Peyer's patch (tissue), 4 donors: ENCODE data around the gene TMEM109. TPM values are rescaled to one million over a fixed set of nuclear protein-coding genes. Genes with fewer than 3 reads are reported as not detected.

Source experiments
- DNase-seq, 3 donors: peaks; one replicate each; pipeline ENCODE4 v3.0.0-alpha.2; 2017 to 2019
- H3K27ac ChIP-seq, 4 donors: fragments of 200-600 bp; sonication (generic); one replicate each; pipeline ENCODE4 v1.5.1; 2016 to 2019
- H3K27me3 ChIP-seq, 2 donors: fragments of 200-600 bp; sonication (generic); one replicate each; pipeline ENCODE4 v1.5.1; 2019
- H3K36me3 ChIP-seq, 3 donors: fragments of 200-600 bp; sonication (generic); one replicate each; pipeline ENCODE4 v1.5.1; 2016 to 2019
- H3K4me1 ChIP-seq, 4 donors: fragments of 200-600 bp; sonication (generic); one replicate each; pipeline ENCODE4 v1.5.1; 2016 to 2019
- H3K4me3 ChIP-seq, 4 donors: fragments of 200-600 bp; sonication (generic); 1 replicate in 3 of 4; 2 replicates in 1 of 4; pipeline ENCODE4 v1.5.1; 2016 to 2019; ENCODE audit warnings: mild to moderate bottlenecking in 1 of 4
- H3K9me3 ChIP-seq, 4 donors: fragments of 200-600 bp; sonication (generic); one replicate each; pipeline ENCODE4 v1.5.1; 2016 to 2019; ENCODE audit warnings: mild to moderate bottlenecking in 1 of 4
- CTCF ChIP-seq, 6 experiments: fragments of 450-650 bp in 4 of 6; fragments of 200-600 bp in 2 of 6; sonication (generic) in 1 of 6; IDR thresholded peaks; one replicate each; pipeline ENCODE4 v1.5.1; 2017 to 2019; ENCODE audit warnings: antibody characterized with exemption in 6 of 6, mild to moderate bottlenecking in 3 of 6, moderate library complexity in 1 of 6
- POLR2A ChIP-seq, 2 donors: fragments of 450-650 bp; IDR thresholded peaks; one replicate each; pipeline ENCODE4 v1.5.1; 2017; ENCODE audit warnings: antibody characterized with exemption in 2 of 2, mild to moderate bottlenecking in 2 of 2, moderate library complexity in 2 of 2
- total RNA-seq, 4 donors: library from RNA; depleted of rRNA; stranded (reverse); fragments of >200 nt; gene quantifications; one replicate each; pipeline ENCODE4 v1.1.0, GENCODE V29; 2016

The TMEM109 gene
- total RNA-seq, 4 donors from 2014 or later: 26.3 to 40.5 (median 36.6) TPM

GRCh38 chr11:60930394-60930793, 16.4 kb downstream of the TMEM109 start:
- no peak for TF ChIP-seq POLR2A (IDR thresholded peaks at IDR 0.05)
- TF ChIP-seq CTCF (IDR thresholded peaks at IDR 0.05): no peak
- Histone ChIP-seq H3K27me3 (no peaks in the 10 kb centered on the region), H3K9me3 (no peaks in the 10 kb centered on the region)

GRCh38 chr11:60931917-60932316, 18.0 kb downstream of the TMEM109 start:
- Histone ChIP-seq H3K27ac (peak overlapping the region in 2 of 4 donors; percentile 65 to 80), H3K27me3 (no peaks in the 10 kb centered on the region), H3K36me3 (no peaks in the 10 kb centered on the region), H3K4me1 (peaks cover 0 to 10% (median 3%) of the 10 kb centered on the region in 4 donors), H3K9me3 (no peaks in the 10 kb centered on the region), H3K4me3 (no peak overlapping the region)
- peak; percentile 42 to 96 (median 92) for DNase-seq
- TF ChIP-seq POLR2A (IDR thresholded peaks at IDR 0.05) (no peak), CTCF (IDR thresholded peaks at IDR 0.05) (no peak)

More at GRCh38 chr11:60930394-60930793, 16.4 kb downstream of the TMEM109 start:
- Histone ChIP-seq H3K27ac (no peak overlapping the region), H3K4me1 (peaks cover 0 to 10% (median 5%) of the 10 kb centered on the region in 4 donors), H3K4me3 (no peak overlapping the region), H3K36me3 (no peaks in the 10 kb centered on the region)
- peak in 2 of 3 donors; percentile 21 to 27 for DNase-seq

- Histone ChIP-seq H3K4me1 (peaks cover 0 to 10% (median 3%) of the 10 kb centered on the region in 4 donors), H3K27ac (peak overlapping the region in 1 of 4 donors; percentile 80), H3K36me3 (no peaks in the 10 kb centered on the region), H3K4me3 (no peak overlapping the region), H3K9me3 (no peaks in the 10 kb centered on the region), H3K27me3 (no peaks in the 10 kb centered on the region)
- no peak for TF ChIP-seq POLR2A (IDR thresholded peaks at IDR 0.05)
- no peak for TF ChIP-seq CTCF (IDR thresholded peaks at IDR 0.05)
- peak; percentile 16 to 72 (median 72) for DNase-seq
These were observed 18.8 kb downstream of the TMEM109 start for GRCh38 chr11:60932605-60933356.

GRCh38 chr11:60933416-60934123, 19.6 kb downstream of the TMEM109 start:
- DNase-seq: peak in 1 of 3 donors; percentile 38
- Histone ChIP-seq H3K36me3 (no peaks in the 10 kb centered on the region), H3K9me3 (no peaks in the 10 kb centered on the region), H3K4me1 (peaks cover 0 to 10% (median 3%) of the 10 kb centered on the region in 4 donors), H3K27ac (peak overlapping the region in 1 of 4 donors; percentile 80), H3K27me3 (no peaks in the 10 kb centered on the region), H3K4me3 (no peak overlapping the region)
- TF ChIP-seq CTCF (IDR thresholded peaks at IDR 0.05): no peak
- TF ChIP-seq POLR2A (IDR thresholded peaks at IDR 0.05): no peak

- H3K4me1 ChIP-seq: peaks cover 0 to 10% (median 3%) of the 10 kb centered on the region in 4 donors
- no peaks in the 10 kb centered on the region for H3K27me3 ChIP-seq
- no peaks in the 10 kb centered on the region for H3K9me3 ChIP-seq
- TF ChIP-seq CTCF (IDR thresholded peaks at IDR 0.05): no peak
- no peaks in the 10 kb centered on the region for H3K36me3 ChIP-seq
- DNase-seq: peak in 1 of 3 donors; percentile 41
- H3K27ac ChIP-seq: peak overlapping the region in 1 of 4 donors; percentile 80
- no peak overlapping the region for H3K4me3 ChIP-seq
These were observed 20.3 kb downstream of the TMEM109 start for GRCh38 chr11:60934124-60934789.
